ENCODE data around the gene XXYLT1. TPM values are rescaled to one million over a fixed set of nuclear protein-coding genes. Genes with fewer than 3 reads are reported as not detected.
A peak's percentile ranks its signal among the peaks of the same experiment; 100 is the strongest.

The XXYLT1 gene
- total RNA-seq, 1 donor from 2014 or later, result 18.4 TPM

- DNase-seq (ENCODE audit: low read depth), result no peak
Observed at GRCh38 chr3:195131176-195131575, 139.8 kb downstream of the XXYLT1 start.

DNA sequence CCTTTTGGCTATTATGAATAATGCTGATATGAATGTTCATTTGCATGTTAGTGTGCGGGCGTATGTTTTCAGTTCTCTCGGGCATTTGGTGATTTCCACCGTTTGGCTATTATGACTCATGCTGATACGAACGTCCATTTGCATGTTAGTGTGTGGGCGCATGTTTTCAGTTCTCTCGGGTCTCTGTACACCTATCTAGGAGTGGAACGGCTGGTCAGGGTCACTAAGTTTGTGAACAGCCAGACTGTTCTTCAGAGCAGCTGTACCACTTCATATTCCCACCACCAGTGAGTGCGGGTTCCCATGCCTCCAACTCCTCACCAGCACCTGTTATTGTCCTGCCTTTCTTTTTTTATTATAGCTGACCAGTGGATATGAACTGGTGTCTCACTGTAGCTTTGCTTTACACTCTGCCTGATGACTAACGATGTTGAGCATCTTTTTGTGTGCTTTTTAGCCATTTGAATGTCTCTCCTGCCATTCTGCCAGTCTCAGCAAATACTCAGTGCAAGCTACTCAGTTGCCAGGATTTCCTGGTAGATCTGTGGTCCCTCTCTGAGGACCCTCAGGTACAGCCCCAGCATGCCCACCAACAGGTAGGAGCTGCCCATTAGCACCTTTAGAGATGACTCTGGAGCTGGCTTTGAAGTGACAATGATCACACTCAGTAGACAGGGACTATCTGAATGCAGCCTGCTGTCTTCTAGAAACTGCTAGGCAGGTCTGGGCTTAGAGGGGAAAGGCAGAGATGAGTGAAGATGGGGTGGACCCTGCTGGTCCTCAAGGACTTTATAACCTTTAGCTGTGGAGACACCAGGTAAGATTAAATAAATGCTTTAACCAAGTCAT, 141.1 kb downstream of the XXYLT1 start:
- no peak for DNase-seq (ENCODE audit: low read depth)

DNA sequence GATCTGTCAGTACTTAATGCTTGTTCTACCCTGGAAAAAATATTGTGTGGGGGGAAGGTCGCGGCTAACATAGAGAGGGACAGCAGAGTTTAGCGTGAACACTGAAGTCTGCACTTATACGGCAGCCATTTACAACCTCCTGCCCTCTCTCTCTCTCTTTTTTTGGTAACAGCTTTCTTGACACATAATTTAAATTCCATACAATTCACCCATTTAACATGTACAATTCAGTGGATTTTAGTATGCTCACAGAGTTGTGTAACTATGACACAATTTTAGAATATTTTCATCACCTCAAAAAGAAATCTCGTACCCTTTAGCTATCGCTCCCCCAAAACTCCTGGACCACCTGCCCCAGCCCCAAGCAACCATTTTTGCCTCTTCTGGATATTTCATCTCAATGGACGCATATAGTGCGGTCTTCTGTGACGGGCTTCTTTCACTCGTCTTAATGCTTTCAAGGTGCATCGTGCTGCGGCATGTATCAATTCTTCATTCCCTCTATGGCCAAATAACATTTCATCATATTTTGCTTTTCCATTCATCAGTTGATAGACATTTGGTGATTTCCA, 141.8 kb downstream of the XXYLT1 start:
- DNase-seq (ENCODE audit: low read depth), result no peak

DNA sequence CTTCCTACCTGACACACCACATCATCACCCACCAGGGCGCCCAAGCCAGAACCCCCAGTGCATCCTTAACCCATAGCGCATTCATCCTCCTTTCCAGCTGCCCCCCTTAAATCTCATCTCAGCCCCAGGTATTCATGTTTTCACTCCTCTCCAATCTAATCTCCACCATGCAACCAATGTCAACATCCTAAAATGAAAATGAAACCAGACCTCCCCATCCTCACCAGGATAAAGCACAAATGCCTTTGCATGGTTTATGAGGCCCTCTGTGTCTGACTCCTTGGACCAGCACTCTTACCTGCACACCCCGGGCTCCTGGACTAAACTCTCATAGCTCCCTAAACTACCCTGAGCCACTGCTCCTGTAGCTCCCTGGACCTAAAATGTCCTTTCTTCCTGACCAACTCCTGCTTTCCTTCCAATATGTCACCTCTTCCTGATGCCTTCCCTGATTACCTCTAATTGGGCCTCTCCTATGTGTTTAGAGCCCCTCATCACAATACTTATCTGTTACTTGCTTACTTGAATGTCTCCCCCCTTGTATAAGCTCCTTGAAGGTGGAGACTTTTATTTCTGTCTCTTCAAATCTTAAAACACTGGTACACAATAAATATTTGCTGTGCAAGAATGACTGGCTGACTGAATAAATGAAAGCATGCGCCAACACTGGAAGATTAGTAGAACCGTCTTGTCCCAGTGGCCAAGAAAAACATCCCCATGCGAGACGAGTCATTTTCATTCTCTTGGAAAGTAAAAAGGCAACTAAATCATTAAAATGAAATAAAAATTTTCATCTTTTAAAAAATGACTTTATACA, 142.5 kb downstream of the XXYLT1 start:
- DNase-seq (ENCODE audit: low read depth), result no peak

- no peak for DNase-seq (ENCODE audit: low read depth)
Observed at GRCh38 chr3:195126056-195126605, 144.8 kb downstream of the XXYLT1 start.

GRCh38 chr3:195125646-195126045, 145.3 kb downstream of the XXYLT1 start:
- no peak for DNase-seq (ENCODE audit: low read depth)

GRCh38 chr3:195124378-195124992, 146.5 kb downstream of the XXYLT1 start:
- no peak for DNase-seq (ENCODE audit: low read depth)

DNA sequence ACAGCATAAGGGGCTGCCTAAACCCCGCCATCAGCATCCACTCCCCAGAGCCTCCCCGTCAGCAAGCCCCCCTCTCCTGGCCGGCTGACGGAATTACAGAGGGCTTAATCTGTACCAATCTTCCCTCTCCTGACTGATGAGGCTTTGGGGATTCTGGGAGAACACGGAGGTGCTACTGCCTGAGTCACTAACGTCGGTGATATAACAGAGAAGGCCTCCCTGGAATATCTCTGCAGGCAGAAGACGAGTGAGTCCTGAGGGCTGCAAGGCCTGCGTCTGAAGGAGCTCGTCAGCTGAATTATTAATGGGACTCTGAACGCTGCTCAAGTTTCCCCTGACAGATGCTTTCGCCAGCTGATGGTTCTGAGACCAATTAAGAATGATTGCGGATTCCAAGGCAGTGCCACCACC, 147.7 kb downstream of the XXYLT1 start:
- DNase-seq (ENCODE audit: low read depth), result no peak

GRCh38 chr3:195122261-195122660, 148.7 kb downstream of the XXYLT1 start:
- no peak for DNase-seq (ENCODE audit: low read depth)

DNA sequence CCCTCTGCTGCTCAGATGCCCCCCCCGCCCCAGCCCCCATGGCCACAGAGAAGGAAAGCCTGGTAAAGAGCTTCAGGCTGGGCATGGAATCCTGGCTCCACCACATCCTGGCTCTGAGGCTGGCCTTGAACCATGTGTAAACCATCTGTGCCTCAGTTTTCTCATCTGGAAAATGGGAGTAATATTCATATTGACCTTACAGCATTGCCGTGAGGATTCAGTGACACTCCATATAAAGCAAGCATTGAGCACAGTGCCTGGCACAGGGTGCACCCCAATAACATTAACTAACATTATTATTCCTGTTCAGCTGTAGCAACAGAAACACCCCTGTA, 150.7 kb downstream of the XXYLT1 start:
- no peak for DNase-seq (ENCODE audit: low read depth)

DNA sequence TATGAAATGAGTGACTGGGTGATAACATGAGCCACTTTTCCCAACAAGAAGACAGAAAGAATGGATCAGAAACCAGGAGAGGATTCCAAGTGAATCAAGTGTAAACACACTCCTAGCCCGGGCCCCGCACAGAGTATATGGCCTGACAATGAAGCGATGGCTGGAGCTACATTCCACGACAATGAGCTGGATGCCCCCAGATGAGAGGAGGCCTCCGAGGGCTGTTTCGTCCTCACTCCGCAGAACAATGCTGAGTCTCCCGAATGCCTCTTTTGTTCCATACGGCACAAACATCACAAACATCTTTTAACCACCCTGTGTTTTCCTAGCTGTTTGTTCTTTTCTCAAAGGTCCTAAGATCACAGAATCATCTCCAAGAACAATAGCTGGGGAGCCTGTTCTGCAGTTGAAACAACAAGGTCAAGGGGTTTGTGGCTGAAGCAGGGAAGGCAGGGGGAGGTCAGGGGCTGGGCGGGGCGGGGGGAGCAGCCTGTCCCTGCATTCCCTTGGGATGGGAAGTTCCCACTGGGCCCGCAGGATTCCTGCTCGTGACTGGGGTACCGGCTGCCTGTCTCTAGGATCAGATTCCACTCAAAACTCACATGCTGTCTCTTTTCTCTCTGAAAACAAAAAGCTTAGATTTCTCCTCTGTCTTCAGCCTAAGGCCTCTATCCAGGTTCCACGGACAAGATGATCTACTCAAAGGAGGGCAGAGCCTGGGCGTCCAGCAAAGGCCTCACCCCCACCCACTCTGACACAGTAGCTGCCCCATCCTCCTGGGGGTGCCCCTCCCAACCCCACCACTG, 151.3 kb downstream of the XXYLT1 start:
- DNase-seq (ENCODE audit: low read depth), result peak; percentile 33

- DNase-seq (ENCODE audit: low read depth), result no peak
Observed at GRCh38 chr3:195118671-195119070, 152.3 kb downstream of the XXYLT1 start.

DNA sequence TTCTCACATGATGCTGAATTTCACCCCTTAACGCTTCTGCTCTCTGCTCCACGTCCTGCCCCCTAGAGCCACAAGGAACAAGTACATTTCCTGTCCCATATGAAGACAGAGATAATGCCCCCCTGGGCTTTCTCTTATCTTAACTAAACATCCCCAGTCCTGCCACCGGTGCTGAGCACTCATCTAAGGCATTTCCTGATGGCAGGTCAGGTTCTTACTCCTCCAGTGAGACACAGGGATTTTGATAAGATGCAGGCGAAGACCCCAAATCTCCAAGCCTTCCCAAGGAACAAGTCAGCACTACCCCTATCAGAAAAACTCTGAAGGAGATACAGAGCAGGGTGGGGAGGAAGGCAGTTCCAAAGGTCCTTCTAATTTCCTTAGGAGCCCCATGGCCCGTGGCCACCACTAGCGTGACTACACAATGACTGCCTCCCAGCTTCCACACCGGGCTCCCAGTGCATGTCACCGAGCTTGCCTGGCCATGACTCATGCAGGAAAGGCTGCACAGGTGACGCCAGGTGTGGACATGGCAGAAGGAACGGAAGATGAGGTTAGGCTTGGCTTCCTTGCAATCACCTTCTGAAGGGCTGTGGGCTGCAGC, 152.9 kb downstream of the XXYLT1 start:
- DNase-seq (ENCODE audit: low read depth), result no peak

- no peak for DNase-seq (ENCODE audit: low read depth)
Observed at GRCh38 chr3:195116407-195117185, 154.4 kb downstream of the XXYLT1 start.

DNA sequence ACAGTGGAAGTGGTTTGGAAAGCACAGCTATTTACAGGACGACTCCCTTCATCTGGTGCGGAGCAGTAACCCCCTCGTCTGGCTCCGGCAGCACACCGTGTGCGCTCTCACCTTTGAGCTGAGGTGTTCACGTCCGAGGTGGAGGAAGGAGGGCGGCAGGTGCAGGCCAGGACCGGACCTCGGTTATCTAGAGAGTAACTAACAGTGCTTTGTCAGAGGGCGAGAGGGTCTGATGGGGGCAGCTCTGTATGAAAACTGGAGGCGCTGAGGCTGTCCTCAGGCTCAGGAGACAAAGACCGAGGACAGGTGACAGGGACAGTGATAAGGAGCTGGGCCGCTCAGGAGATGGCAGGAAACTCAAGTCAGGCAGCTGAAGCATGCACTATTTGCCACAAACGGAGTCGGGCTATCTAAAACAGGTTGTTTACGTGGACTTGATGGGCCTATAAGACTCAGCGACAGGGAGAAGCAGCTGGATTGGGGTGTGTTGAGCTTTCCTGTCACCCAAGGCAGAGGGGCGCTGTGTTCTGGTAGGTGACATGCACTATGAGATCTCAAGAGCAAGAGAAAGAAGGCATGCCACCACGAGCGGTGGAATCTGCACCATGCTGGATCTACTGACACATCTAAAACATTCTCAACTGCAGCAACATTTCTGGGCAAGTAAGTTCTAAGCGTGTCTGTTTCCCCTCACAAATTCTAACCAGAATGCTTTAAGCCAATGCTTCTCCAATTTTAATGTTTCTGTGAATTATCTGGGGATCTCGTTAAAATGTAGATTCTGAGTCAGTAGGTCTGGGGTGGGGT, 155.2 kb downstream of the XXYLT1 start:
- DNase-seq (ENCODE audit: low read depth), result no peak

DNA sequence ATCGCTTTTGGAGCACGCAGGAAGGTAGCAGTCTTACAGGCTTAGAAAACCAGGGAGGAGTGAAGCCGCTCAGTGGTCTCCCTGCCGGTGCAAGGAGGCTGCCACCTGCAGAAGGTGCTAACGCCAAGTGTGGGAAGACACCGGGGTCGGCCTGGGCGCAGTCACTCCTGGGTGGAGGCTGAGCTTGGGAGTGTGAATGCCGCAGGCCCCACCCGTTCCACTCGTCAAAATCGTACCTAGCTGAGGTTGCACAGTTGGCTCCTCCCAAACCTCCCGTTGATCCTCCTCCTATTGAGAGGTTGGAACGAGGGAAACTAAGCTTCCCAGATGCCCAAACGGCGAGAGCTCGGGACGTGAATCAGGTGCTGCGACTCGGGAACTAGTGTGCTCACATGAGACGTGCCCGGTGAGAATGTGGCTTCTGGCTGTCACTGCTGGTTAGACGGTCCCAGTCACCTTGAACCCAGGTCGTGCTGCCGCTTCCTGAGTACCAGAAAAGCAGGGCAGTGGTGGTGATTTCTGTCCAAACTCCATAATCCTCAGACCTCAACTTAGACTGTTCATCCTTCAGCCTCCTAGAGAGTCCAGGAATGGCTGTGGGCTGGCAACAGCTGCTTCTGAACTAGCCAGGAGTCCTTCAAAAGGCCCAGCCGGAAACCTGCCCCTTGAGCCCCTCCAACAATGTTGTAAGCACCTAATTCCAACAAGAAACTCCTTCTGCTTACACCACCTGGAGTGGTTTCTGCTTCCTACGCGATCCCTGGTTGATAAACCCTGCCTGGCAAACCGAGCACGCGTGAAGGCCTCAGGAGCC, 156.0 kb downstream of the XXYLT1 start:
- DNase-seq (ENCODE audit: low read depth), result no peak

DNA sequence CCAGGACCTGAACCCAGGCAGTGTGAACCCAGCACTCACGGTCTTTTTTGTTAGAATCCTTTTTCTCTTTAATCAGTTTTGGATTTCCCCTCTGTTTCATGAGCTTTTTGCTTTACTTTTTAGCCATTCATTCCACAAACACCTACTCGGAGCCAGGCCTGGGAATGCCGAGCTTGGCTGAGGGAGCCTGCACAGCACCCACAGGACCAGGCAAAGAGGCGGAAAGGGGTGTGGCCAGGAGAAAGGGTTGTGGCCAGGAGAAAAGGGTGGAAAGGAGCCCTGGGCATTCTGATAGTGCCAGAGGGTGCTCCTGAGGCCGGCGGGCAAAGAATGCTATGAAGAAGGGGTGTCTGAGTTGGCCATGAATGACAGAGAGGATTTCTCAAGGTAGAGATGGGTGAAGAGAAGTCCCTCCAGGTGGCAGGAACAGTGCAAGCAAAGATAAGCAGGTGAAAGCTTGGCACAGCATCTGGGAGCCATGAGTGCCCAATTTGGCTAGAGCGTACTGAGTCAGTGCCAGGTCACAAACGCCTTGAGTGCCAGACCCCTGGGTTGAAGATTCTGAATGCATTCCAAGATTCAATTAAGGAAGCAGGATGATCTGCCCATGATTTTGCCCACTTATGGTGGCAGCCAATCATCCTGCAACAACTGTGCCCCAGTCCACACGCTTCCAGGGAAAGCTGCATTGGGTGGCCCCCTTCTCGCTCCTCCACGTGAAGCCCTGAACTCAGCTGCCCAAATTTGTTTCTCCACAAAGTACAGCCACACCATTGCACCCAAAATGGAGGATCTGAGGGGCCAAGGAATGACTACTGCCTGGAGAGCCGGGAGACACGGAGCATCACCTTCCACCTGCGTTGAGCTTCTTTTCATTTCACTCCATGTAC, 157.2 kb downstream of the XXYLT1 start:
- DNase-seq (ENCODE audit: low read depth), result no peak

Data from renal cortical epithelial cell (primary cell).